GM12878 (cell line): ENCODE measurements around the gene TNFRSF11A. TPM values are rescaled to one million over a fixed set of nuclear protein-coding genes. Genes with fewer than 3 reads are reported as not detected.

Experiments used
- ATAC-seq: fragments of 200-7000 bp; cut with Tn5 transposase; 3 replicates; pipeline ENCODE4 v1.9.1; 2020; ENCODE audit warnings: mild to moderate bottlenecking, moderate library complexity
- BruUV-seq: library from RNA; stranded (reverse); fragments of 400-500 nt; replicated peaks from 2 replicates; lab custom pipeline; 2021; lab: Mats Ljungman, UMichigan
- CTCF ChIA-PET: fragments of 300-600 bp; sonication (Branson Sonifier 250); formaldehyde crosslinking; extraction: SDS; loops from one replicate; lab custom pipeline; 2021; ENCODE audit warnings: inconsistent platforms; lab: Yijun Ruan, JAX
- POLR2A ChIA-PET: fragments of 350-600 bp; formaldehyde crosslinking; extraction: SDS; loops from one replicate; lab custom pipeline; 2021; ENCODE audit warnings: inconsistent platforms; lab: Charles Lee
- RAD21 ChIA-PET: fragments of 300-600 bp; sonication (Branson Sonifier 250); formaldehyde crosslinking; loops from one replicate; lab custom pipeline; 2023; ENCODE audit warnings: antibody characterized with exemption; ENCODE audit not compliant: unreplicated experiment; lab: Charles Lee
- SMC1A ChIA-PET: fragments of 300-600 bp; sonication (Branson Sonifier 250); formaldehyde crosslinking; loops from one replicate; lab custom pipeline; 2023; ENCODE audit not compliant: unreplicated experiment, uncharacterized antibody; lab: Charles Lee
- DNase-seq: peaks from one replicate; pipeline ENCODE4 v3.0.0-alpha.2; 2011; ENCODE audit warnings: low read depth, low spot score
- FAIRE-seq: peaks from 3 replicates; lab custom pipeline; 2011; peaks lifted over from hg19 to GRCh38; lab: Jason Lieb, UNC
- H2AFZ ChIP-seq: 2 replicates; pipeline ENCODE4 v1.6.0; 2011; ENCODE audit warnings: low read depth, low read length, control low read depth; ENCODE audit not compliant: control insufficient read depth
- H3K27ac ChIP-seq: 2 replicates; pipeline ENCODE4 v1.5.1; 2011; ENCODE audit warnings: control low read depth; ENCODE audit not compliant: control insufficient read depth, insufficient read depth
- H3K27me3 ChIP-seq, 2 experiments: replicated peaks in 1 of 2; 2 replicates each; pipeline versions ENCODE4 v1.6.0 to v1.6.1; 2011; ENCODE audit warnings: low read length in 1 of 2; ENCODE audit not compliant: control insufficient read depth in 2 of 2, insufficient read depth in 2 of 2
- H3K36me3 ChIP-seq, 2 experiments: 2 replicates each; pipeline ENCODE4 v1.5.1; 2011; ENCODE audit warnings: low read length in 1 of 2; ENCODE audit not compliant: control insufficient read depth in 2 of 2, insufficient read depth in 2 of 2
- H3K4me1 ChIP-seq: 2 replicates; pipeline ENCODE4 v1.6.1; 2011; ENCODE audit warnings: mild to moderate bottlenecking, low read length, moderate library complexity, mixed read lengths; ENCODE audit not compliant: control insufficient read depth, insufficient read depth
- H3K4me2 ChIP-seq: 2 replicates; pipeline ENCODE4 v1.6.0; 2011; ENCODE audit warnings: control low read depth; ENCODE audit not compliant: control insufficient read depth, insufficient read depth
- H3K4me3 ChIP-seq: fragments of 200-600 bp; sonication (generic); 2 replicates; pipeline ENCODE4 v1.5.1; 2016
- H3K79me2 ChIP-seq: 2 replicates; pipeline ENCODE4 v1.6.0; 2011; ENCODE audit warnings: low read length; ENCODE audit not compliant: control insufficient read depth, insufficient read depth
- H3K9ac ChIP-seq: 2 replicates; pipeline ENCODE4 v1.8.0; 2011; ENCODE audit warnings: low read length, control low read depth, mixed read lengths; ENCODE audit not compliant: control insufficient read depth, insufficient read depth
- H3K9me3 ChIP-seq: replicated peaks from 3 replicates; pipeline ENCODE4 v1.5.1; 2011; ENCODE audit warnings: mild to moderate bottlenecking, low read length; ENCODE audit not compliant: control insufficient read depth, insufficient read depth
- H4K20me1 ChIP-seq: 2 replicates; pipeline ENCODE4 v1.6.0; 2011; ENCODE audit not compliant: control insufficient read depth, insufficient read depth
- BACH1 ChIP-seq: fragments of 450-650 bp; IDR thresholded peaks from 2 replicates; pipeline ENCODE4 v1.6.1; 2017; ENCODE audit warnings: mild to moderate bottlenecking, borderline replicate concordance
- SKIL ChIP-seq: fragments of 450-650 bp; IDR thresholded peaks from 2 replicates; pipeline ENCODE4 v1.6.1; 2017; ENCODE audit warnings: mild to moderate bottlenecking, low read depth, inconsistent platforms; ENCODE audit not compliant: poor library complexity, severe bottlenecking
- WGBS: methylation state at CpG from one replicate; pipeline ENCODE4 v1.1.6; 2016; ENCODE audit warnings: low lambda C conversion rate; ENCODE audit not compliant: insufficient replicate concordance, insufficient coverage; ENCODE audit errors: missing lambda C conversion rate; 5-methylcytosine and 5-hydroxymethylcytosine counted together
- in situ Hi-C: fragments of 300-500 bp; cut with MboI; formaldehyde crosslinking; loops from 9 replicates; pipeline ENCODE4 v1.14.3; 2018; ENCODE audit warnings: mixed read lengths
- intact Hi-C: fragments of 100-400 bp; cut with micrococcal nuclease; formaldehyde crosslinking; loops from one replicate; pipeline ENCODE4 v1.14.2; 2022; ENCODE audit not compliant: unreplicated experiment
- polyA plus RNA-seq, 11 experiments: library from polyadenylated mRNA; depleted of rRNA in 4 of 11; unstranded in 6 of 11; stranded (reverse) in 5 of 11; fragments of >200 nt; fragmentation: Nextera tagmentation in 4 of 11; fragmentation: Illumina TruSeq in 1 of 11; extraction: Ambion mirVana in 4 of 11; extraction: Trizol in 1 of 11; gene quantifications; 1 replicate in 1 of 11; 2 replicates in 10 of 11; pipeline versions ENCODE4 v1.2.1 to v1.2.3, GENCODE V29; 2011 to 2016; ENCODE audit warnings: inconsistent platforms in 2 of 11, missing spikeins in 2 of 11, low read depth in 1 of 11
- total RNA-seq, 4 experiments: library from RNA; depleted of rRNA in 3 of 4; stranded (reverse); fragments of >200 nt in 3 of 4; fragmentation: Illumina TruSeq in 1 of 4; extraction: Trizol in 1 of 4; gene quantifications; 2 replicates each; pipeline versions ENCODE4 v1.2.1 to v1.2.3, GENCODE V29; 2013 to 2021

TNFRSF11A gene
- total and polyA plus RNA-seq, 10 of the 15 experiments (the other 5 are each of a cell fraction or from before 2014, with no cell fraction given), result 0.07 to 4.0 (median 0.23) TPM

- SMC1A ChIA-PET, result interaction anchor here (0.7 to 1.5 kb wide), 11 partner anchors 8 to 102 kb away, joined by 3 to 7 read pairs (median 3); no protein-coding TSS in a partner anchor
- TF ChIP-seq SKIL, result no peak
- TF ChIP-seq BACH1, result no peak
- intact Hi-C loops (loop anchor here (5.0 to 10.0 kb wide), 2 partner anchors 36 to 261 kb away; no protein-coding TSS in a partner anchor), in situ Hi-C loops (no loop called here)
- no TSS peak for BruUV-seq
- Histone ChIP-seq H3K4me3 (no peak overlapping the region), H3K27me3 (peaks cover 0 to 13% of the 10 kb centered on the region in 2 experiments; a peak in 1 of 4 replicates), H3K36me3 (no peaks in the 10 kb centered on the region), H3K9ac (no peak overlapping the region), H3K27ac (no peak overlapping the region), H3K4me1 (peaks cover 10% of the 10 kb centered on the region), H2AFZ (no peak overlapping the region), H3K79me2 (no peaks in the 10 kb centered on the region), H3K4me2 (no peak overlapping the region), H4K20me1 (no peaks in the 10 kb centered on the region), H3K9me3 (no peaks in the 10 kb centered on the region)
- no peak for DNase-seq
- ATAC-seq, result no peak
- RAD21 ChIA-PET, result interaction anchor here (0.5 to 1.2 kb wide), 4 partner anchors 8 to 141 kb away, joined by 3 to 5 read pairs (median 3); no protein-coding TSS in a partner anchor
- CTCF ChIA-PET, result interaction anchor here (0.7 to 3.6 kb wide), 10 partner anchors 8 to 137 kb away, joined by 3 to 21 read pairs (median 4); partner anchors contain the start of genes PIGN and RELCH
- WGBS, result 55% methylated on average over 6 of the region's 6 CpGs
- FAIRE-seq, result no peak
- POLR2A ChIA-PET, result no interaction called here
Observed at GRCh38 chr18:62323483-62324180, 1.5 kb upstream of the TNFRSF11A start.
